ENCODE data around the gene TREX2. TPM values are rescaled to one million over a fixed set of nuclear protein-coding genes. Genes with fewer than 3 reads are reported as not detected.

TREX2 gene
- total RNA-seq, 1 donor from 2014 or later: not detected

DNA sequence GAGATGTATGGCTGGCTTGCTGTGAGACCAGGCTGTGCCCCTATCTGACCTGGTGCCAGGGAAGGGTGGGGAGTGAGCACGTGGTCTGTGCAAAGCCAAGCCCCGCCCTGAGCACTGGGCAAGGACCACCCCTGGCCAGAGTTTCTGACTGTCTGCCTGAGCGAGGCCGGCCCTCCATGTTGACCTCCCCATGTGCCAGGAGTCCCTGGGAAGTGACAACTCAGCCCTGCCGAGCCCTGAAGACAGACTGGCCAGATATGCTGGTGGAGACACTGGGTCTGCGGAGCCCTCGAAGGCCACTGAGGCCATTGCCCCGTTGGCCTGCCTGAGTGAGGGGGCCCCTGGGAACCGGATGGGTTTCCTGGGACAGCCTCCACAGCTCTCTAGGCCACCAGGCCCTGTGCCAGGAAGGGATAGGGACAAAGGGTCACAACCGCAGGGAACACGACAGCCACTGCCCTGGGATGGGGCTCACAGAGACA, 41.8 kb upstream of the TREX2 start:
- intact Hi-C loops (cut with micrococcal nuclease): no loop called here
- no peak overlapping the region for H3K4me3 ChIP-seq
- DNase-seq: peak; percentile 41
- H3K36me3 ChIP-seq: no peaks in the 10 kb centered on the region
- TF ChIP-seq, protein P1, sequence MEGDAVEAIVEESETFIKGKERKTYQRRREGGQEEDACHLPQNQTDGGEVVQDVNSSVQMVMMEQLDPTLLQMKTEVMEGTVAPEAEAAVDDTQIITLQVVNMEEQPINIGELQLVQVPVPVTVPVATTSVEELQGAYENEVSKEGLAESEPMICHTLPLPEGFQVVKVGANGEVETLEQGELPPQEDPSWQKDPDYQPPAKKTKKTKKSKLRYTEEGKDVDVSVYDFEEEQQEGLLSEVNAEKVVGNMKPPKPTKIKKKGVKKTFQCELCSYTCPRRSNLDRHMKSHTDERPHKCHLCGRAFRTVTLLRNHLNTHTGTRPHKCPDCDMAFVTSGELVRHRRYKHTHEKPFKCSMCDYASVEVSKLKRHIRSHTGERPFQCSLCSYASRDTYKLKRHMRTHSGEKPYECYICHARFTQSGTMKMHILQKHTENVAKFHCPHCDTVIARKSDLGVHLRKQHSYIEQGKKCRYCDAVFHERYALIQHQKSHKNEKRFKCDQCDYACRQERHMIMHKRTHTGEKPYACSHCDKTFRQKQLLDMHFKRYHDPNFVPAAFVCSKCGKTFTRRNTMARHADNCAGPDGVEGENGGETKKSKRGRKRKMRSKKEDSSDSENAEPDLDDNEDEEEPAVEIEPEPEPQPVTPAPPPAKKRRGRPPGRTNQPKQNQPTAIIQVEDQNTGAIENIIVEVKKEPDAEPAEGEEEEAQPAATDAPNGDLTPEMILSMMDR (IDR thresholded peaks at IDR 0.05; ENCODE audit: borderline replicate concordance): no peak
- no peaks in the 10 kb centered on the region for H3K9me3 ChIP-seq (replicated peaks)
- H3K4me1 ChIP-seq: peaks cover 19% of the 10 kb centered on the region
- no peaks in the 10 kb centered on the region for H3K27me3 ChIP-seq (ENCODE audit: low read depth)
- peak overlapping the region; percentile 81 for H3K27ac ChIP-seq (replicated peaks)

DNA sequence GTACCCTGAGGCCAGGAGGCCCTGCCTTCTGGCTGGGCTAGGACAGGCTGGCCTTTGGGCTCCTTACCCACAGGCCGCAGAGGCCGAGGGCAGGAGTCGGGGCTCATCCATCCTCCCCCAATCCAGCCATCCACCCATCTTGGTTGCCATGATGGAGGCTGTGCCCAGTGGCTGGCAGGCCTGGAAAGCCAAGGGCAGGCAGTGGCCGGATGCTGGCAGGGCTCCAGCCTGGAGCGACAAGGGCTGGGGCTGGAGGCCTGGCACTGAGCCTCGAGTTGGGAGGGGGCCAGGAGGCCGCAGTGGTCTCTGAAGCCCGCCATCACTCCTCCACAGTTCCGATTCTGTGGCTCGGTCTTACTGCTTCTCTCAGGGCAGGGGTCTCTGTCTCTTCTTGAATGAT, 40.3 kb upstream of the TREX2 start:
- H3K27me3 ChIP-seq (ENCODE audit: low read depth): no peaks in the 10 kb centered on the region
- DNase-seq: no peak
- no peaks in the 10 kb centered on the region for H3K9me3 ChIP-seq (replicated peaks)
- no peak overlapping the region for H3K27ac ChIP-seq (replicated peaks)
- H3K36me3 ChIP-seq: no peaks in the 10 kb centered on the region
- intact Hi-C loops (cut with micrococcal nuclease): no loop called here
- TF ChIP-seq, protein P1 (IDR thresholded peaks at IDR 0.05; ENCODE audit: borderline replicate concordance): no peak
- H3K4me3 ChIP-seq: no peak overlapping the region
- peaks cover 13% of the 10 kb centered on the region for H3K4me1 ChIP-seq

DNA sequence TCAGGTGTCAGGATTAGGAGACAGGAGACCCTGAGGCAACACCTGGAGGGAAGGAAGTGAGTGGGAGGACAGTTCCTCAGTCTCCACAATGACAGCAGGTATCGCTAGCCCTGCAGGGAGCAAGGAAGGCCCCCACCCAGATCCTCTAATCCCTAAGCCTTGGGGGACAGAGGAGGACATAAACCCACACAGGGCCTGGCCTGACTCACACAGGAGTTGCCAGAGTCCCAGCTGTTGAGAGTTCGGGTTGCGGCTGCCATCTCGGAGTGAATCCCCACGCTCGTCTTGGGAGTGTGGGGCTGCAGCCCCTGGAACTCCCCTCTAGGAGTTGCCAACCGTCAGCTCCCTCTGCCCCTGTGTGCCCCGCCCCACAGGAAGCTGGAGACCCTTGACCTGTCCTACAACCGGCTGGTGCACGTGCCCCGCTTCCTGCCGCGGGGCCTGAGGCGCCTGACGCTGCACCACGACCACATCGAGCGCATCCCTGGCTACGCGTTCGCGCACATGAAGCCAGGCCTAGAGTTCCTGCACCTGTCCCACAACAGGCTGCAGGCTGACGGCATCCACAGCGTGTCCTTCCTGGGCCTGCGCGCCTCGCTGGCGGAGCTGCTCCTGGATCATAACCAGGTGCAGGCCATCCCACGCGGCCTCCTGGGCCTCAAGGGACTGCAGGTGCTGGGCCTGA, 39.7 kb upstream of the TREX2 start:
- intact Hi-C loops (cut with micrococcal nuclease): no loop called here
- Histone ChIP-seq H3K4me3 (no peak overlapping the region), H3K27ac (replicated peaks) (no peak overlapping the region), H3K27me3 (ENCODE audit: low read depth) (no peaks in the 10 kb centered on the region), H3K4me1 (peaks cover 11% of the 10 kb centered on the region), H3K9me3 (replicated peaks) (no peaks in the 10 kb centered on the region), H3K36me3 (no peaks in the 10 kb centered on the region)
- TF ChIP-seq, protein P1 (IDR thresholded peaks at IDR 0.05; ENCODE audit: borderline replicate concordance): no peak
- no peak for DNase-seq

GRCh38 chrX:153482376-153483015, 36.6 kb upstream of the TREX2 start:
- intact Hi-C loops (cut with micrococcal nuclease): no loop called here
- Histone ChIP-seq H3K27ac (replicated peaks) (no peak overlapping the region), H3K4me3 (no peak overlapping the region), H3K9me3 (replicated peaks) (no peaks in the 10 kb centered on the region), H3K36me3 (no peaks in the 10 kb centered on the region), H3K4me1 (no peaks in the 10 kb centered on the region), H3K27me3 (ENCODE audit: low read depth) (no peaks in the 10 kb centered on the region)
- DNase-seq: no peak
- TF ChIP-seq, protein P1 (IDR thresholded peaks at IDR 0.05; ENCODE audit: borderline replicate concordance): no peak

DNA sequence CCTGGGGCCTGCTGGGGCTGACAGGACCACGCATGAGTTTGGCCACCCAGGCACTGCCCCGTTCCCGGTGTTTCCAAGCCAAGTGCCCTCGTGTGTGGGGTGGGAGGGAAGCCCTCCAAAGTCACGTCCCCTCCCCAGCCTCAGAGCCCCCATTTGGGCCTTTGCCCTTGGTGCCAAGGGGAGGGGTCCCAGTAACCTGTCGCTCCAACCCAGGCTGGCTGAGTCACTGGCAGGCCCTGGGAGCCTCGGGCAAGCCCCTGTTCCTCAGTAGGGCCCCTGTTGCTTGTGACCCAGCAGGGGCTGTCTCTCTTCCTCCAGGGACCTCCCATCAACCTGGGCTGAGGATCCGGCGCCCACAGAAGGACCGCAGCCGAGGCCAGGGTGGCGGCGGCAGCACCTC, 35.2 kb upstream of the TREX2 start:
- Histone ChIP-seq H3K4me3 (no peak overlapping the region), H3K9me3 (replicated peaks) (no peaks in the 10 kb centered on the region), H3K27me3 (ENCODE audit: low read depth) (no peaks in the 10 kb centered on the region), H3K27ac (replicated peaks) (no peak overlapping the region), H3K4me1 (peaks cover 12% of the 10 kb centered on the region), H3K36me3 (no peaks in the 10 kb centered on the region)
- TF ChIP-seq, protein P1 (IDR thresholded peaks at IDR 0.05; ENCODE audit: borderline replicate concordance): no peak
- intact Hi-C loops (cut with micrococcal nuclease): no loop called here
- DNase-seq: no peak
